Astrocyte of the cerebellum (primary cell): ENCODE data around the gene CCDC154.
A peak's percentile ranks its signal among the peaks of the same experiment; 100 is the strongest.

Experiments used
- DNase-seq: peaks from one replicate; pipeline ENCODE4 v3.0.0-alpha.2; 2011; ENCODE audit warnings: low read depth
- H3K4me3 ChIP-seq: 2 replicates; pipeline ENCODE4 v1.5.1; 2011; ENCODE audit warnings: mild to moderate bottlenecking, low read depth, low read length, moderate library complexity
- in situ Hi-C: cut with HindIII; loops from 2 replicates; pipeline ENCODE4 v1.10.0; 2017; ENCODE audit warnings: low sequenced_read_pairs
- TF ChIP-seq, protein P1 (sequence below): IDR thresholded peaks from 2 replicates; pipeline ENCODE4 v1.5.1; 2012; ENCODE audit warnings: low read length, low read depth, moderate library complexity, mild to moderate bottlenecking; ENCODE audit errors: missing control alignments

CCDC154 gene

DNA sequence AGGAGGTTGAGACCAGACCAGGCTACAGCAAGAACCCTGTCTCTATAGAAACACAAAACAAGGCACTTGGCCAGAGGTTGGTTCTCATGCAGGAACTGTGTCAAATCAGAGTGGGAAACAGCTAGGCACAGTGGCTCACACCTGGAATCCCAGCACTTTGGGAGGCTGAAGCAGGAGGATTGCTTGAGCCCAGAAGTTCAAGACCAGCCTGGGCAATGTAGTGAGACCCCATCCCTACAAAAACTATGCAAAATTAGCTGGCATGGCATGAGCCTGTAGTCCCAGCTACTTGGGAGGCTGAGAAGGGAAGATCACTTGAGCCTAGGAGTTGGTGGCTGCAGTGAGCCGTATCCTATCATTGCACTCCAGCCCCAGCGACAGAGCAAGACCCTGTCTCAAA lies 31.5 kb downstream of the CCDC154 start:
- H3K4me3 ChIP-seq, result no peak overlapping the region
- in situ Hi-C loops, result no loop called here
- DNase-seq, result no peak
- TF ChIP-seq, protein P1, sequence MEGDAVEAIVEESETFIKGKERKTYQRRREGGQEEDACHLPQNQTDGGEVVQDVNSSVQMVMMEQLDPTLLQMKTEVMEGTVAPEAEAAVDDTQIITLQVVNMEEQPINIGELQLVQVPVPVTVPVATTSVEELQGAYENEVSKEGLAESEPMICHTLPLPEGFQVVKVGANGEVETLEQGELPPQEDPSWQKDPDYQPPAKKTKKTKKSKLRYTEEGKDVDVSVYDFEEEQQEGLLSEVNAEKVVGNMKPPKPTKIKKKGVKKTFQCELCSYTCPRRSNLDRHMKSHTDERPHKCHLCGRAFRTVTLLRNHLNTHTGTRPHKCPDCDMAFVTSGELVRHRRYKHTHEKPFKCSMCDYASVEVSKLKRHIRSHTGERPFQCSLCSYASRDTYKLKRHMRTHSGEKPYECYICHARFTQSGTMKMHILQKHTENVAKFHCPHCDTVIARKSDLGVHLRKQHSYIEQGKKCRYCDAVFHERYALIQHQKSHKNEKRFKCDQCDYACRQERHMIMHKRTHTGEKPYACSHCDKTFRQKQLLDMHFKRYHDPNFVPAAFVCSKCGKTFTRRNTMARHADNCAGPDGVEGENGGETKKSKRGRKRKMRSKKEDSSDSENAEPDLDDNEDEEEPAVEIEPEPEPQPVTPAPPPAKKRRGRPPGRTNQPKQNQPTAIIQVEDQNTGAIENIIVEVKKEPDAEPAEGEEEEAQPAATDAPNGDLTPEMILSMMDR, result no peak

DNA sequence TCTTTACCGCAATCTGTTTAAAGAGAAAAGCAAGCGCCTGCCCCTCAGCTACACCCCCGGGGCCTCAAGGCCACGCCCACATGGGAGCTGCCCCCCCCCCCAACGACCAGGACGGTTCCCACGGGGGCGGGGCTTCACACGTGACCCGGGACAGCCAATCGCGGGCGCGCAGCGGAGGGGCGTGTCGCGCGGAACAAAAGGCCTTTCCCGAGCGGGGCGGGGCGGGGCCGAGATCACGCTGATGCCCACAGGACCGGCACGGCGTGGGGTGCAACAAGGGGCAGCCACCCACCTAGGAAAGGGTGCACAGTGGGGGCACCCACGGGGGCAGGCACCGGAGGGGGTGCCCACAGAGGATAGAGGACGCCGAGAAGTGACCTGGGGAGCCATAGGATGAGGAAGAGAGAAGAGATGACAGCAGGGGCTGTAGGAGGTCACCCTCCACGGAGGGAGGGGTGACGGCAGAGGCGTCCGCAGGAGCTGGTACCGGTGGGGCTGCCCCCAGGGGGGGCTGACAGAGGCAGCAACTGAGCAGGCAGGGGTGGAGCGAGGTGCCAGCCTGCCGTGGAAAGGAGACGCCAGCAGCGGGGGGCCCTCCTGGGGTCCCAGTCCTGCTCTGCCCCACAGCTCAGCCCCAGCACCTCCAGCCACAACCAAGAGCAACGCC lies 36.1 kb downstream of the CCDC154 start:
- peak; percentile 66 for DNase-seq
- in situ Hi-C loops, result no loop called here
- peak overlapping the region; percentile 56 for H3K4me3 ChIP-seq
- TF ChIP-seq, protein P1, result no peak

DNA sequence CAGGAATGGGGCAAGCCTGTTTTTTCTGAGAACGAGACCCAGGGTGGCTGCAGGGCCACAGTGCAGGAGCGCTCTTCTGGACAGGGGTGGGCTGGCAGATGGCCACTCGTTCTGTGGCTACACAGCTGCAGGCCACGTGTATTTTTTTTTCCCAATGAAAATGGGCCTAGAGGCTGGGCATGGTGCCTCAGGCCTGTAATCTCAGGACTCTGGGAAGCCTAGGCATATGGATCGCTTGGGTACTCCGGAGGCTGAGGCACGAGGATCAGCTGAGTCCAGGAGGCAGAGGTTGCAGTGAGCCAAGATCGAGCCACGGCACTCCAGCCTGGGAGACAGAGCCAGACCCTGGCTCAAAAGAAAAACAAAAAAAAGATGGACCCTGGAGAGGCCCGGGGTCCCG lies 36.6 kb downstream of the CCDC154 start:
- DNase-seq, result no peak
- peak overlapping the region; percentile 56 for H3K4me3 ChIP-seq
- TF ChIP-seq, protein P1, result no peak
- in situ Hi-C loops, result no loop called here

DNA sequence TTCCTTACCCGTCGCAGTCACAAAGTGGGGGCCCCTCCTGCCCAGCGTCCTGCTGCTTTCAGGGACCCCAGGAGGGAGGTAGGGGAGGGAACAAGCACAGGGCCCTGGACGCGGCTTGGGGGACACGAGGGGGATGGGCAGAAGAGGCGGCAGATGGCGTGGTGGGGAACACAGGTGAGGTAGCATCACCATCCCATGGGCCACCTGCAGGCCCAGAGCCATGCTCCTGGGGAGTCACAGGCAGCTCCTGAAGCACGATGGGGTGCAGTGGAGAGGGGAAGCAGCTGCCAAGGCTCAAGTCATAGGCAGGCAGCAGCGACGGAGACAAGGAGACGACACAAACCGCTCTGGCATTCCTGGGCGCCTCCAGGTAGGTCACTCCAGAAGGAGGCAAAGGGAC lies 40.6 kb downstream of the CCDC154 start:
- in situ Hi-C loops, result no loop called here
- DNase-seq, result no peak
- TF ChIP-seq, protein P1, result no peak
- no peak overlapping the region for H3K4me3 ChIP-seq

DNA sequence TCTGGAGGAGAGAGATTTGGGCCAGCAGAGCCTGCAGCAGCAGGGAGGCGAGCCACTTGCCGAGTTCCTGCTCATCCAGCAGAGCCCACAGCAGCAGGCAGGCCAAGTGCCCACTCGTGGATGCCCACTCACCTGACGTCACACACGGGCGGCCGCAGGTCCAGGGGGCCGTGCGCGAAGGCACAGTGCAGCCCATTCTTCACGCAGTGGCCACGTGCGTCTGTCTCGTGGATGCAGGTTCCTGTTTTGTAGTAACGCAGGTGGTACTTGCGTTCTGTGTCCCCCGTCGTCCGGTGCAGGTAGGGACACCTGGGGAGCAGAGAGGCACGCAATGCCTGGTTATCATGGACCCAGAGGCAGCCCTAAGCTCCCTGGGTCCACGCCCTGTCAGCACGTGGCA lies 41.3 kb downstream of the CCDC154 start:
- no peak for DNase-seq
- TF ChIP-seq, protein P1, result no peak
- H3K4me3 ChIP-seq, result no peak overlapping the region
- in situ Hi-C loops, result no loop called here

DNA sequence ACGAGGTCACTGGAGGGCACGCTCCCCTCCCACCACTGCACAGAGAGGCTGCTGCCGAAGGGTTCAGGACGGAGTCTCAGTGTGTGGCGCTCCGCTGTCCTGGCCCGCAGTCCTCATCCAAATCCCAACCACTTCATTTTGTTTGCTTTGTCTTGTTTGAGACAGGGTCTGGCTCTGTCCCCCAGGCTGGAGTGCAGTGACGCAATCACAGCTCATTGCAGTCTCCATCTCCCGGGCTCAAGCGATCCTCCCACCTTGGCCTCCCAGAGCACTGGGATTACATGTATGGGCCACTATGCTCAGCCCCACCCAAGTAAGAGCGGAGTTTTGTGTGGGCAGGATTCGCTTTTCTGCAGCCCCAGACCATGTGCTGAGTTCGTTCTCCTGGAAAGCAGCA lies 42.6 kb downstream of the CCDC154 start:
- in situ Hi-C loops, result no loop called here
- TF ChIP-seq, protein P1, result no peak
- DNase-seq, result no peak
- no peak overlapping the region for H3K4me3 ChIP-seq
